ENCODE results near the gene FNDC11. TPM values are rescaled to one million over a fixed set of nuclear protein-coding genes. Genes with fewer than 3 reads are reported as not detected.

The FNDC11 gene
- total RNA-seq, 2 experiments from 2014 or later = 1.7 to 1.8 TPM

DNA sequence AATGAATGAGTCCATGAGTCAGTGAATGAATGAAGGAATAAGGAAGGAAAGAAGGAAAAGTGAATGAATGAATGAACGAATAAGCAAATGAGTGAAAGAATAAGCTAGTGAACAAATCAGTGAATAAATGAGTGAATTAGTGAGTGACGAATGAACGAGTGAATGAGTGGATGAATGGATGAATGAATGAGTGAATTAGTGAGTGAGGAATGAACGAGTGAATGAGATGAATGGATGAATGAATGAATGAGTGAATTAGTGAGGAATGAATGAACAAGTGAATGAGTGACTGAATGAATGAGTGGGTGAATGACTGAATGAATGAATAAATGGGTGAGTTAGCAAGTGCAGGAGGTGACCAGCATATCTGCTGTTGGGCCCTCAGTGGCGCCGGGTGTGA is 10.2 kb upstream of the FNDC11 start:
- H3K27ac Mint-ChIP-seq = no peak overlapping the region
- Histone ChIP-seq H3K9me3 (ENCODE audit: control insufficient read depth in 1 of 2, insufficient read depth in 1 of 2, low read length in 2 of 2) (no peaks in the 10 kb centered on the region), H3K36me3 (ENCODE audit: insufficient read depth, low read length) (no peaks in the 10 kb centered on the region), H3K4me1 (ENCODE audit: insufficient read depth, low read length) (peaks cover 14% of the 10 kb centered on the region), H3K4me3 (ENCODE audit: low read length) (no peak overlapping the region), H3K27me3 (ENCODE audit: control insufficient read depth in 1 of 2, insufficient read depth in 2 of 2, low read length in 2 of 2) (peaks cover 2 to 4% of the 10 kb centered on the region in 2 experiments), H3K27ac (ENCODE audit: low read depth in 1 of 2, low read length in 2 of 2) (no peak overlapping the region)
- ATAC-seq (ENCODE audit: poor library complexity) = no peak
- H3K4me3 Mint-ChIP-seq = no peak overlapping the region
- no peaks in the 10 kb centered on the region for H3K27me3 Mint-ChIP-seq
- no peaks in the 10 kb centered on the region for H3K9me3 Mint-ChIP-seq
- ChIA-PET POLR2A (interaction anchor here (1.0 kb wide), 1 partner anchor 22 kb away, joined by 3 read pairs; no protein-coding TSS in a partner anchor), CTCF (no interaction called here)
- no peaks in the 10 kb centered on the region for H3K4me1 Mint-ChIP-seq (ENCODE audit: low read depth)
- TF ChIP-seq, protein P1, sequence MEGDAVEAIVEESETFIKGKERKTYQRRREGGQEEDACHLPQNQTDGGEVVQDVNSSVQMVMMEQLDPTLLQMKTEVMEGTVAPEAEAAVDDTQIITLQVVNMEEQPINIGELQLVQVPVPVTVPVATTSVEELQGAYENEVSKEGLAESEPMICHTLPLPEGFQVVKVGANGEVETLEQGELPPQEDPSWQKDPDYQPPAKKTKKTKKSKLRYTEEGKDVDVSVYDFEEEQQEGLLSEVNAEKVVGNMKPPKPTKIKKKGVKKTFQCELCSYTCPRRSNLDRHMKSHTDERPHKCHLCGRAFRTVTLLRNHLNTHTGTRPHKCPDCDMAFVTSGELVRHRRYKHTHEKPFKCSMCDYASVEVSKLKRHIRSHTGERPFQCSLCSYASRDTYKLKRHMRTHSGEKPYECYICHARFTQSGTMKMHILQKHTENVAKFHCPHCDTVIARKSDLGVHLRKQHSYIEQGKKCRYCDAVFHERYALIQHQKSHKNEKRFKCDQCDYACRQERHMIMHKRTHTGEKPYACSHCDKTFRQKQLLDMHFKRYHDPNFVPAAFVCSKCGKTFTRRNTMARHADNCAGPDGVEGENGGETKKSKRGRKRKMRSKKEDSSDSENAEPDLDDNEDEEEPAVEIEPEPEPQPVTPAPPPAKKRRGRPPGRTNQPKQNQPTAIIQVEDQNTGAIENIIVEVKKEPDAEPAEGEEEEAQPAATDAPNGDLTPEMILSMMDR (IDR thresholded peaks at IDR 0.05) = no peak
- no peak for DNase-seq
- H3K36me3 Mint-ChIP-seq (ENCODE audit: low read depth) = no peaks in the 10 kb centered on the region
- intact Hi-C loops (cut with DNase I, micrococcal nuclease) = no loop called here

DNA sequence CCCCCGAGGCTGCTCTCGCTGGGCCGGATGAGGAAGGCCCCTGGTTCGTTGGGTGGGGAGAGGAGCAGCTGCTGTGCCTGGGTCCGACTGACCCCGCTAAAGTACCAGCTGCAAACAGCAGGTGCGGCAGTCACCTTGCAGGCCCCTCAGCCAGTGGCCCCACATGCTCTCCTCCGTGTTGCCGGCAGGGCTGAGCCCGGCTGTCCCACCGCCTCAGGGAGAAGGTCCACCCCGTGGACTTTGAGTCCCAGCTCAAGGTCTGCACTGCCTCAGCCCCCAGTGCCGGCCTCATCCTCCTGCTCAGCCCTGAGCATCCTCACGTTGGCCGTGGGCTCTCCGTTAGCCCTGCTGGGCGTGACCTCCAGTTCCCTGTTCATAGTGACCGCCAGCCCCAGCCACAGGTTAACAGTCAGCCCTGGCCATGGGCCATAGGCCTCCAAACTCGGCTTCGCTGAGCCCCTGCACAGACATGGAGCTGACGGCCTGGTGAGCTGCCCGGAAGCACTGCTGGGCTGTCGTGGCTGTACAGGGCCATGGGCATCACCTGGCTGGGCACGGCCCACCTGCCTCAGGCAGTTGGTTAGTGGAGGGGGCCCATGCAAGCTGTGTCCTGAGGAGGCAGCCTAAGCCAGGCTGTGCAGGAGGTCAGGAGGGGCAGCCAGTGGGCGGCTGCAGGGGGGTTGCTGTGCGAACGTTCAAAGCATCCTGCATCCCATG is 9.6 kb upstream of the FNDC11 start:
- DNase-seq (no peak), ATAC-seq (ENCODE audit: poor library complexity) (no peak)
- TF ChIP-seq, protein P1 (IDR thresholded peaks at IDR 0.05) = no peak
- intact Hi-C loops (cut with DNase I, micrococcal nuclease) = no loop called here
- Mint-ChIP-seq H3K36me3 (ENCODE audit: low read depth) (no peaks in the 10 kb centered on the region), H3K4me3 (no peak overlapping the region), H3K27ac (no peak overlapping the region), H3K4me1 (ENCODE audit: low read depth) (no peaks in the 10 kb centered on the region), H3K27me3 (no peaks in the 10 kb centered on the region), H3K9me3 (no peaks in the 10 kb centered on the region)
- no peaks in the 10 kb centered on the region for H3K9me3 ChIP-seq (ENCODE audit: control insufficient read depth in 1 of 2, insufficient read depth in 1 of 2, low read length in 2 of 2)
- H3K36me3 ChIP-seq (ENCODE audit: insufficient read depth, low read length) = no peaks in the 10 kb centered on the region
- H3K4me3 ChIP-seq (ENCODE audit: low read length) = no peak overlapping the region
- H3K27me3 ChIP-seq (ENCODE audit: control insufficient read depth in 1 of 2, insufficient read depth in 2 of 2, low read length in 2 of 2) = peaks cover 3 to 5% of the 10 kb centered on the region in 2 experiments
- no peak overlapping the region for H3K27ac ChIP-seq (ENCODE audit: low read depth in 1 of 2, low read length in 2 of 2)
- ChIA-PET CTCF (no interaction called here), POLR2A (interaction anchor here (0.6 to 1.6 kb wide), 2 partner anchors 75 to 83 kb away, joined by 3 read pairs; partner anchors contain the start of gene GMEB2)
- peaks cover 11% of the 10 kb centered on the region for H3K4me1 ChIP-seq (ENCODE audit: insufficient read depth, low read length)

DNA sequence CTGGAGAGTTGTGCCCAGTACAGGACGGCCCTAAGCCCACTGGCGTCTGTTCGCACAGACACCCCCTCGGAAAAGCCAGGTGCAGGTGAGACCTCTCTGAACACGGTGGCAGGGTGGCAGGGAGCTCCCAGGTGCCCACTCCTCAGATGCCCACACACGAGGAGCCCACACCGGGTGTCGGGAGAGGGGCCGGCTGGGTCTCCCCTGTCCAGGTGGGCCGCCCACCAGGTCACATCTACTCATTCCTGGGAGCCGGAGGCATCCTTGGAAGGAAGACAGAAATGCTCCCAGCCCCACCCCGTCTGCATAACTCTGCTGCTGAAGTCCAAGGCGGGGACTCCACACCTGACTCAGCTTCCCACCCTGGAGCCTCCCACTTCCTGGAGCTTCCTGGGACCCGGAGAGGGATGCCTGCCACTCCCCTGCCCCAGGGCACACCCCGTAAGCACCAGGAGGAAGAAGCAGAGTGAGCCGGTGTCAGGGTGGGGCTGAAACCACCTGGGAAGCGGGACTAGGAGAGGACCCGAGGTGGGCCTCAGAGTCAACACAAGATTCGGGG is 8.9 kb upstream of the FNDC11 start:
- TF ChIP-seq, protein P1 (IDR thresholded peaks at IDR 0.05) = no peak
- H3K36me3 Mint-ChIP-seq (ENCODE audit: low read depth) = no peaks in the 10 kb centered on the region
- no peak for DNase-seq
- intact Hi-C loops (cut with DNase I, micrococcal nuclease) = no loop called here
- H3K4me1 Mint-ChIP-seq (ENCODE audit: low read depth) = no peaks in the 10 kb centered on the region
- POLR2A ChIA-PET = interaction anchor here (0.6 to 1.6 kb wide), 2 partner anchors 74 to 82 kb away, joined by 3 read pairs; partner anchors contain the start of gene GMEB2
- H3K27ac Mint-ChIP-seq = no peak overlapping the region
- no peaks in the 10 kb centered on the region for H3K9me3 Mint-ChIP-seq
- H3K4me3 Mint-ChIP-seq = no peak overlapping the region
- ATAC-seq (ENCODE audit: poor library complexity) = no peak
- no peaks in the 10 kb centered on the region for H3K27me3 Mint-ChIP-seq
- no peaks in the 10 kb centered on the region for H3K36me3 ChIP-seq (ENCODE audit: insufficient read depth, low read length)
- H3K4me3 ChIP-seq (ENCODE audit: low read length) = no peak overlapping the region
- CTCF ChIA-PET = no interaction called here
- H3K27ac ChIP-seq (ENCODE audit: low read depth in 1 of 2, low read length in 2 of 2) = no peak overlapping the region
- no peaks in the 10 kb centered on the region for H3K9me3 ChIP-seq (ENCODE audit: control insufficient read depth in 1 of 2, insufficient read depth in 1 of 2, low read length in 2 of 2)
- peaks cover 11% of the 10 kb centered on the region for H3K4me1 ChIP-seq (ENCODE audit: insufficient read depth, low read length)
- peaks cover 3 to 5% of the 10 kb centered on the region in 2 experiments for H3K27me3 ChIP-seq (ENCODE audit: control insufficient read depth in 1 of 2, insufficient read depth in 2 of 2, low read length in 2 of 2)
